ENCODE data around the gene ZNF98. TPM values are rescaled to one million over a fixed set of nuclear protein-coding genes. Genes with fewer than 3 reads are reported as not detected.

Gene ZNF98
- total RNA-seq (2.7 TPM), polyA plus RNA-seq (0.86 TPM)

GRCh38 chr19:22422211-22422610 is at the start of gene ZNF98:
TSS of gene ZNF98 (minus strand) at chr19:22422346. CDS start at chr19:22422224, 122 bp downstream.
- no peak within 1 kb of the TSS for H3K27ac ChIP-seq (ENCODE audit: low read depth)

GRCh38 chr19:22446605-22447004 is 24.5 kb upstream of the ZNF98 start:
- Histone ChIP-seq H3K36me3 (ENCODE audit: insufficient read depth) (no peaks in the 10 kb centered on the region), H3K4me1 (ENCODE audit: insufficient read depth) (no peaks in the 10 kb centered on the region), H3K27ac (ENCODE audit: low read depth) (no peak overlapping the region), H3K4me3 (ENCODE audit: low read depth, low read length) (no peak overlapping the region)
- 73% methylated on average over 3 of the region's 3 CpGs for WGBS
- DNase-seq (ENCODE audit: extremely low spot score), result no peak

More at GRCh38 chr19:22422211-22422610, at the start of gene ZNF98:
- H3K4me1 ChIP-seq (ENCODE audit: insufficient read depth), result no peaks in the 10 kb centered on the region
- 2% methylated on average over 16 of the region's 16 CpGs for WGBS
- no peaks in the 10 kb centered on the region for H3K36me3 ChIP-seq (ENCODE audit: insufficient read depth)
- no peak for DNase-seq (ENCODE audit: extremely low spot score)
- no peak within 1 kb of the TSS for H3K4me3 ChIP-seq (ENCODE audit: low read depth, low read length)

DNA sequence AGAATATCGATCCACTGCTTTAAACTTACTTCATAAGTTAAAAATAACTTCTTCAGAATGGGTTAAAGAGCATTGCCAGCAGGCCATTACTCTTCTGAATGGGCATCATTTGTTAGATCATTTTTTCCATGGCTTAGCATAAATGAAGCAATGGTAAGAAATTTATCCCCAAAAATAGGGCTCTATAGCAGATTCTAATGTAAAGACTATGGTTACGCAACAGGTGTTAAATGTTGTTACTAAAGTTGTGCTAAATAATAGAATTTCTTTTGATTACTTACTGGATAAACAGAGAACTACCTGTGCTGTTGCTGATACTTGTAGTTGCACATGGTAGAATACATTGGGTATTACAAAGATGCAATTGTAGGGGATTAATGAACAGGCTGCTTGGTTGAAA is 15.9 kb upstream of the ZNF98 start:
- Histone ChIP-seq H3K36me3 (ENCODE audit: insufficient read depth) (no peaks in the 10 kb centered on the region), H3K4me3 (ENCODE audit: low read depth, low read length) (no peak overlapping the region), H3K4me1 (ENCODE audit: insufficient read depth) (no peaks in the 10 kb centered on the region), H3K27ac (ENCODE audit: low read depth) (no peak overlapping the region)
- 92% methylated on average over 2 of the region's 2 CpGs for WGBS
- DNase-seq (ENCODE audit: extremely low spot score), result no peak

DNA sequence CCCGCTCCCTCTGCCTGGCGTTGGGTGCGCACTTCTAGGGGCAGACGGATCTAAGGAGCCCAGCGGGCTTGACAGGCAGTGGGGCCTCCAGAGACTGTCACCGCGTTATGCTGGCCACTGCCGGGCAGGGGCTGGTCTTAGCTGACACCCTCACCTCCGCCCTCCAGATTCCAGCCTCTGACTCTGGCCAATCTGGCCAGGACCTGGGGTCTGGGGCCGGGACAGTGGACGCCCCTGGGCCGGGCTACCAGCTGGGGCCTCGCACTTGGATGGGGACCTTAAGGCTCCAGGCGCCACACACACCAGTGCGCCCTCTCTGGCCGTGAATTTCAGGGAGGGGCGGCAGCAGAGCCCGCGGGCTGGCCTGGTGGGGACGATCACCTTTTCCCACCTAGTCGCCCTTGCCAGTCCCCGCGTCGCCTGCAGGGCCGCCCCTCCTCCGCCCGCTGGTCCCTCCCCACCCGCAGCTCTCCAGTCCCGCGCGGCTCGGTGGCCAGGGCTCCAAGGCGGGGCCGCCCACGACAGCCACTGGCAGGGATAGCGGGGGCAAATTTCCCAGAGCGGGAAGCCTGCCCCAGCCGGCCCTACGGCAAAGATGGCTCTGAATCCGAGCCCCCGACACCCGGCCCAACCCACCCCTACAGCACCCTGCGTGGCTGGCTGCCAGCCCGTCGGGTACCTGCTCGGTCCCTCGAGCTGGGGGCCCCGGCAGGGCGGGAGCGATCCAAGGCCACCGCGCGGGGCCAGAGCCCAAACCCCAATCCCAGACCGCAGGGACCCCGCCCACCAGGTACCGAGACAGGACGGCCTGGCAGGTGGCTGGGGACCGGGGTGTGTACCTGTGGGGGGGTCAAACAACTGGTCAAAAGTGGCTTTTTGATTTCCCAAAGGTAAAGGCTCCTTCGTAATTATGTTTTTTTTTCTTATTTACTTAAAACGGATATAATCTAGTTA is 6.1 kb upstream of the ZNF98 start:
- no peaks in the 10 kb centered on the region for H3K36me3 ChIP-seq (ENCODE audit: insufficient read depth)
- H3K4me3 ChIP-seq (ENCODE audit: low read depth, low read length), result no peak overlapping the region
- no peaks in the 10 kb centered on the region for H3K4me1 ChIP-seq (ENCODE audit: insufficient read depth)
- 3% methylated on average over 60 of the region's 60 CpGs for WGBS
- DNase-seq (ENCODE audit: extremely low spot score), result no peak
- no peak overlapping the region for H3K27ac ChIP-seq (ENCODE audit: low read depth)

DNA sequence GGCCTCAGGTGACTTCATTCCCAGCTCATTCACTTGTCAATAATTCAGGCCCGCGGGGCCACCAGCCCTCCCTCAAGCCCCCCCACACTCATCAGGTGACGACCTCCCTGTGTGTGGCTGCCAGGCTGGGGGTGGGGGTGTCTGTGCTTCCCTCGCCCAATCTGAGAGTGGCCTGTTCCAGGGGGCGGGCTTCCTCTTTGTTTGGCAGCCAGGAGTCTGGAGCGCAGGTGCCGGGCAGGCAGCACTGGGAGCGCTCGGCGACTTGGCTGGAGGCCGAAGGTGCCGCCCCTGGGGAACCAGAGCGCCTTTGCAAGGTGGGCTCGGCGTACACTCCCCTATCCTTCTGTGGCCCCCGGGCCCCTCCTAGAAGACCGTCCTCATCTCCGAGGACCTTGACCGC is 5.4 kb upstream of the ZNF98 start:
- Histone ChIP-seq H3K4me1 (ENCODE audit: insufficient read depth) (no peaks in the 10 kb centered on the region), H3K36me3 (ENCODE audit: insufficient read depth) (no peaks in the 10 kb centered on the region), H3K27ac (ENCODE audit: low read depth) (no peak overlapping the region), H3K4me3 (ENCODE audit: low read depth, low read length) (no peak overlapping the region)
- WGBS, result under 1% methylated on average over 19 of the region's 19 CpGs
- no peak for DNase-seq (ENCODE audit: extremely low spot score)

DNA sequence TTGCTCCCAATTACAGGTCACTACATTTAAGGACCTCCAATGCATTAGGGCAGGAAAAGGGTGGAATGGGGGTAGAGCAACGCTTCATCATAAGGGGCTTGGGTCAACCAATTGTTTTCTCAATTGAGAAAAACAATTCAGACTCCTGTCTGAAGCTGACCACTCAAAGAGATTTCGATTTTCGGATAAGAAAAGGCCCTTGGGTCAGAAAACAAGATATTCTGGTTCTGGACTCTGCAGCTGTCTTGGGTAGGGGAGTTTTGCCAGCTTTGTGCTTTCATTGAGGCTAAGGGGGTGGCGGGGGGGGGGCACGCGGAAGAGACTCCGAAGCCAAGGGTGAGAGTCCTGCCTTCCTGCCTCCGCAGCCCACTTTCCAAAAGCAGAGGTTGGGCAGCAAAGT is 4.8 kb upstream of the ZNF98 start:
- DNase-seq (ENCODE audit: extremely low spot score), result no peak
- Histone ChIP-seq H3K4me1 (ENCODE audit: insufficient read depth) (no peaks in the 10 kb centered on the region), H3K27ac (ENCODE audit: low read depth) (no peak overlapping the region), H3K4me3 (ENCODE audit: low read depth, low read length) (no peak overlapping the region), H3K36me3 (ENCODE audit: insufficient read depth) (no peaks in the 10 kb centered on the region)
- 54% methylated on average over 8 of the region's 8 CpGs for WGBS

DNA sequence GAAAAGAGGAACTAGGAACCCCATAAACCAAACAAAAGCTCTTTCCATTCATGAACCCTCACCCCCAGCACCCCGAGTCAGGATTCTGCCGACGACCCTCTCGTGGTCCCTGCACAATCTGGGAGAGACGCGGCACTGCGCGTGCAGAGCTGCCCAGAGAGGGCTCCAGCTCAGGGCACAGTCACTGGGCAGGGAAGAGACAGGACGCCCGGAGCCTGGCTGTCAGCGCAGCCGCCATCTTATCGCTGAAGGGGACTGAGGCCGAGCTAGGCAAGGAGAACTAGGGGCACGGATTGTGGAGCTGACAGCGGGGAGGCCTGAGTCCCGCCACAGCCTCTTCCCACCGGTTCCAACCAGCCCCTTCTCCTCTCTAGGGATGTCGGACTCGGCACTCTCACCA is 349 bp downstream of the ZNF98 start:
- WGBS, result under 1% methylated on average over 20 of the region's 20 CpGs
- no peak for DNase-seq (ENCODE audit: extremely low spot score)
- no peak overlapping the region for H3K4me3 ChIP-seq (ENCODE audit: low read depth, low read length)
- no peak overlapping the region for H3K27ac ChIP-seq (ENCODE audit: low read depth)
- no peaks in the 10 kb centered on the region for H3K36me3 ChIP-seq (ENCODE audit: insufficient read depth)
- H3K4me1 ChIP-seq (ENCODE audit: insufficient read depth), result no peaks in the 10 kb centered on the region

GRCh38 chr19:22354665-22355064 is 67.5 kb downstream of the ZNF98 start:
- 65% methylated on average over 2 of the region's 2 CpGs for WGBS
- DNase-seq (ENCODE audit: extremely low spot score), result no peak
- Histone ChIP-seq H3K4me3 (ENCODE audit: low read depth, low read length) (no peak overlapping the region), H3K27ac (ENCODE audit: low read depth) (no peak overlapping the region), H3K4me1 (ENCODE audit: insufficient read depth) (no peaks in the 10 kb centered on the region), H3K36me3 (ENCODE audit: insufficient read depth) (no peaks in the 10 kb centered on the region)

Small RNA genes lying within 50 kb of the gene (small RNA-seq; reads per million reads assigned to genes)
- not detected for gene AC011494.1

Other genes starting within 250 kb of the ZNF98 start
- 0.21 TPM for gene ZNF676, start 225.4 kb downstream of the ZNF98 start, total RNA-seq
- gene ZNF676, start 225.4 kb downstream of the ZNF98 start, polyA plus RNA-seq, result 0.16 TPM
- gene ZNF729, start 135.9 kb downstream of the ZNF98 start, total RNA-seq, result not detected
- gene ZNF729, start 135.9 kb downstream of the ZNF98 start, polyA plus RNA-seq, result not detected
- gene ZNF492, start 212.0 kb upstream of the ZNF98 start, total RNA-seq, result 4.1 TPM
- gene ZNF492, start 212.0 kb upstream of the ZNF98 start, polyA plus RNA-seq, result 0.23 TPM